Right lobe of liver (tissue), 6 donors: Measurements from ENCODE around the gene CLEC2L. TPM values are rescaled to one million over a fixed set of nuclear protein-coding genes. Genes with fewer than 3 reads are reported as not detected.

Source experiments
- ATAC-seq, 4 donors: fragments of 200-7000 bp; cut with Tn5 transposase; one replicate each; pipeline ENCODE4 v1.9.1; 2020; ENCODE audit warnings: mild to moderate bottlenecking in 4 of 4, moderate library complexity in 4 of 4
- DNase-seq, 3 donors: peaks; one replicate each; pipeline ENCODE4 v3.0.0-alpha.2; 2020
- H3K27ac ChIP-seq, 3 donors: fragments of 200-600 bp; one replicate each; pipeline ENCODE4 v1.8.0; 2022
- H3K27me3 ChIP-seq, 2 donors: fragments of 200-600 bp; one replicate each; pipeline ENCODE4 v1.8.0; 2022
- H3K36me3 ChIP-seq, 4 donors: fragments of 200-600 bp; sonication (generic) in 1 of 4; one replicate each; pipeline versions ENCODE4 v1.5.1 to v1.8.0; 2017 to 2022; ENCODE audit warnings: control low read depth in 1 of 4
- H3K4me1 ChIP-seq, 4 donors: fragments of 200-600 bp; sonication (generic) in 1 of 4; one replicate each; pipeline versions ENCODE4 v1.5.1 to v1.8.0; 2017 to 2022; ENCODE audit warnings: control low read depth in 1 of 4
- H3K4me3 ChIP-seq, 3 donors: fragments of 200-600 bp; one replicate each; pipeline ENCODE4 v1.8.0; 2022
- H3K9me3 ChIP-seq, 4 donors: fragments of 200-600 bp; sonication (generic) in 1 of 4; one replicate each; pipeline versions ENCODE4 v1.5.1 to v1.8.0; 2017 to 2022; ENCODE audit warnings: control low read depth in 1 of 4
- POLR2A ChIP-seq: fragments of 450-650 bp; IDR thresholded peaks from one replicate; pipeline ENCODE4 v1.6.1; 2017; ENCODE audit warnings: antibody characterized with exemption, mild to moderate bottlenecking
- WGBS: methylation state at CpG from one replicate; pipeline ENCODE4 v1.1.6; 2018; ENCODE audit warnings: low coverage, low lambda C conversion rate; ENCODE audit not compliant: insufficient coverage; ENCODE audit errors: missing lambda C conversion rate; 5-methylcytosine and 5-hydroxymethylcytosine counted together
- intact Hi-C, 2 donors: fragments of 100-400 bp; cut with DNase I; formaldehyde crosslinking; loops; one replicate each; pipeline versions ENCODE4 v1.11.2 to v1.14.1; 2022
- total RNA-seq, 6 experiments: library from RNA; depleted of rRNA in 2 of 6; stranded (reverse); fragments of >200 nt in 2 of 6; fragmentation: NEBNext Ultra II Directional in 3 of 6; extraction: Animal tissue kit (Norgen Biotek cat#: 25700) in 3 of 6; gene quantifications; one replicate each; pipeline versions ENCODE4 v1.1.0 to v1.2.4, GENCODE V29; 2016 to 2023
- TF ChIP-seq, protein P1 (sequence below), 4 donors: fragments of 200-600 bp in 3 of 4; fragments of 450-650 bp in 1 of 4; IDR thresholded peaks; one replicate each; pipeline versions ENCODE4 v1.5.1 to v1.8.0; 2016 to 2022; ENCODE audit warnings: antibody characterized with exemption in 4 of 4, mild to moderate bottlenecking in 2 of 4
- donor health status: DM: no; HTN: yes; CAD: no.
- donor health status: DM: no; HTN: no; CAD: no.
- donor health status: DM: no; HTN: no; CAD: no.
- donor health status: DM: no; HTN: yes; CAD: no.
- donor health status: DM: no; HTN: yes; CAD: no.

Gene CLEC2L
- total RNA-seq, 6 experiments from 2014 or later: not detected

GRCh38 chr7:139585042-139585441 lies 61.6 kb downstream of the CLEC2L start:
- no peaks in the 10 kb centered on the region for H3K9me3 ChIP-seq
- no peaks in the 10 kb centered on the region for H3K27me3 ChIP-seq
- H3K4me1 ChIP-seq: no peaks in the 10 kb centered on the region
- peaks cover 0 to 86% (median 41%) of the 10 kb centered on the region in 4 donors for H3K36me3 ChIP-seq
- intact Hi-C loops: no loop called here
- ATAC-seq (no peak), DNase-seq (no peak)
- no peak overlapping the region for H3K4me3 ChIP-seq
- no peak for TF ChIP-seq POLR2A
- TF ChIP-seq, protein P1, sequence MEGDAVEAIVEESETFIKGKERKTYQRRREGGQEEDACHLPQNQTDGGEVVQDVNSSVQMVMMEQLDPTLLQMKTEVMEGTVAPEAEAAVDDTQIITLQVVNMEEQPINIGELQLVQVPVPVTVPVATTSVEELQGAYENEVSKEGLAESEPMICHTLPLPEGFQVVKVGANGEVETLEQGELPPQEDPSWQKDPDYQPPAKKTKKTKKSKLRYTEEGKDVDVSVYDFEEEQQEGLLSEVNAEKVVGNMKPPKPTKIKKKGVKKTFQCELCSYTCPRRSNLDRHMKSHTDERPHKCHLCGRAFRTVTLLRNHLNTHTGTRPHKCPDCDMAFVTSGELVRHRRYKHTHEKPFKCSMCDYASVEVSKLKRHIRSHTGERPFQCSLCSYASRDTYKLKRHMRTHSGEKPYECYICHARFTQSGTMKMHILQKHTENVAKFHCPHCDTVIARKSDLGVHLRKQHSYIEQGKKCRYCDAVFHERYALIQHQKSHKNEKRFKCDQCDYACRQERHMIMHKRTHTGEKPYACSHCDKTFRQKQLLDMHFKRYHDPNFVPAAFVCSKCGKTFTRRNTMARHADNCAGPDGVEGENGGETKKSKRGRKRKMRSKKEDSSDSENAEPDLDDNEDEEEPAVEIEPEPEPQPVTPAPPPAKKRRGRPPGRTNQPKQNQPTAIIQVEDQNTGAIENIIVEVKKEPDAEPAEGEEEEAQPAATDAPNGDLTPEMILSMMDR (IDR thresholded peaks at IDR 0.05): no peak
- 50% methylated on average over 2 of the region's 5 CpGs for WGBS
- H3K27ac ChIP-seq: no peak overlapping the region

DNA sequence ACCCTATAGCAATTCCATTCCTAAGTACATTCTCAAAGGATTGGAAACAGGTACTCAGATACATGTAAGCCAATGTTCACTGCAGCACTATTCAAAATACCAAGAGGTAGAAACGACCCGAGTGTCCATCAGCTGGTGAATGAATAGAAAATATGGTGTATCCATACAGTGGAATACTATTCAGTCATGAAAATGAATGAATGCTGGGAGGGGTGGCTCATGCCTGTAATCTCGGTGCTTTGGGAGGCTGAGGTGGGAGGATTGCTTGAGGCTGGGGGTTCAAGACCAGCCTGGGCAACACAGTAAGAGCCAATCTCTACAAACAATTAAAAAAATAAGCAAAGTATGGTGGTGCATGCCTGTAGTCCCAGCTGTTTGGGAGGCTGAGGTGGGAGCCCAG lies 62.8 kb downstream of the CLEC2L start:
- H3K36me3 ChIP-seq: peaks cover 0 to 86% (median 38%) of the 10 kb centered on the region in 4 donors
- no peak for ATAC-seq

DNA sequence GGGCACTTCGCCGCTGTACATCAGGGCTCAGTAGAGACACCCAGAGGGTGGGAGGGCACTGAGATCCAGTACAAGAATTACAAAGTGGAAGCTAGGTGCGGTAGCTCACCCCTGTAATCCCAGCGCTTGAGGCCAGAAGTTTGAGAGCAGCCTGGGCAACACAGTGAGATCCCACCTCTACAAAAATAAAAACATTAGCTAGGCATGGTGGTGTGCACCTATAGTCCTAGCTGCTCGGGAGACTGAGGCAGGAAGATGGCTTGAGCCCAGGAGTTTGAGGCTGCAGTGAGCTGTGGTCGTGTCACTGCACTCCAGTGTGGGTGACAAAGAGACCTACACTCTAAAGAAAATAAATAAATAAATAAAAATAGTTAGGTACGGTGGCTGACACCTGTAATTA lies 64.0 kb downstream of the CLEC2L start:
- ATAC-seq (no peak), DNase-seq (no peak)
- TF ChIP-seq, protein P1 (IDR thresholded peaks at IDR 0.05): no peak
- no peak for TF ChIP-seq POLR2A
- no peaks in the 10 kb centered on the region for H3K27me3 ChIP-seq
- H3K27ac ChIP-seq: no peak overlapping the region
- intact Hi-C loops: no loop called here
- no peaks in the 10 kb centered on the region for H3K4me1 ChIP-seq
- no peaks in the 10 kb centered on the region for H3K9me3 ChIP-seq
- no peak overlapping the region for H3K4me3 ChIP-seq
- WGBS: 88% methylated on average over 6 of the region's 7 CpGs
- peaks cover 0 to 84% (median 33%) of the 10 kb centered on the region in 4 donors for H3K36me3 ChIP-seq

More for the DNA sequence above, 62.8 kb downstream of the CLEC2L start:
- no peaks in the 10 kb centered on the region for H3K27me3 ChIP-seq
- H3K4me3 ChIP-seq: no peak overlapping the region
- no peak for DNase-seq
- H3K4me1 ChIP-seq: no peaks in the 10 kb centered on the region
- WGBS: 97% methylated on average over 3 of the region's 3 CpGs
- no peak overlapping the region for H3K27ac ChIP-seq
- intact Hi-C loops: no loop called here
- TF ChIP-seq, protein P1 (IDR thresholded peaks at IDR 0.05): no peak
- no peak for TF ChIP-seq POLR2A
- no peaks in the 10 kb centered on the region for H3K9me3 ChIP-seq

DNA sequence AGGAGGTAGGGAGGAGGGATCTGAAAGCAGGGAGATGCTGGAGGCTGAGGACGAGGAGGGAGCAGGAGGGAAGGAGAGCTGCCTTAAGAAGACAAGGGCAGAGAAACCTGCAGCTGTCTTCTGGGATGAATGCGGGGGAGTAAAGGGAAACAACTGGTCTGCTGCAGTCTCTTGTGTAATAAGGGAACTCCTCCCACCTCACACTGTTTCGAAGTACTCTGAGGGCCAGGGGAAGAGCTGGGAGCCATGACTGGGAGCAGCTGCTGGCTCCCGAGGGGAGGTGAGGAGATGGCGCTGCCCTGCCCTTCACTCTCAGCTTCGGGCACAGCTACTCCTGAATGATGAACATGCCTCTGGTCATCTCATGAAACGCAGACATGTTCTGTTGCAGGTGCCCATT lies 65.1 kb downstream of the CLEC2L start:
- intact Hi-C loops: no loop called here
- DNase-seq (no peak), ATAC-seq (peak; percentile 33 to 43 (median 42))
- Histone ChIP-seq H3K27me3 (no peaks in the 10 kb centered on the region), H3K36me3 (peaks cover 0 to 84% (median 34%) of the 10 kb centered on the region in 4 donors), H3K27ac (no peak overlapping the region), H3K4me1 (no peaks in the 10 kb centered on the region), H3K9me3 (no peaks in the 10 kb centered on the region), H3K4me3 (no peak overlapping the region)
- no peak for TF ChIP-seq POLR2A
- TF ChIP-seq, protein P1 (IDR thresholded peaks at IDR 0.05): no peak
- 79% methylated on average over 2 of the region's 7 CpGs for WGBS

DNA sequence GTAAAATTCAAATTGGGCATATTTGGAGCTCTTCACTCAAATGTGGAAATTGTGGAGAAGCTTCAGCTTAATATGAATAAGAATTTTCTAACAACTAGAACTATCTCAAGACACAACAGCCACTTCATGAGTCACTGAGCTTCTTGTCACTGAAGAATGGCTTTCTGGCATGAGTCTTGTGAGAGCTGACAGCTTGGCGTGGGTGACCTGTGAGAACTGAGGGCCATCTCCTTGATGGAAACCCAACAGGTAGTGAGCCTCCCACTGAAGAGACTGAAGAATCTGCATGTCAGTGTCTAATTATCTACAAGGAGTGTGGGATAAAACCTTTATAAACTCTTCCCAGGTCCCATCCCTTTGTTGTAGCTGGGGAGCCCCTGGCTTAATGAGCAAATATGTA lies 66.0 kb downstream of the CLEC2L start:
- Histone ChIP-seq H3K36me3 (peaks cover 0 to 84% (median 33%) of the 10 kb centered on the region in 4 donors), H3K27me3 (no peaks in the 10 kb centered on the region), H3K9me3 (no peaks in the 10 kb centered on the region), H3K27ac (no peak overlapping the region), H3K4me3 (no peak overlapping the region), H3K4me1 (no peaks in the 10 kb centered on the region)
- WGBS: 86% methylated on average over 1 of the region's 1 CpG
- intact Hi-C loops: no loop called here
- ATAC-seq (no peak), DNase-seq (no peak)
- no peak for TF ChIP-seq POLR2A
- TF ChIP-seq, protein P1 (IDR thresholded peaks at IDR 0.05): no peak
